ENCODE data around the gene HHIPL1.

DNA sequence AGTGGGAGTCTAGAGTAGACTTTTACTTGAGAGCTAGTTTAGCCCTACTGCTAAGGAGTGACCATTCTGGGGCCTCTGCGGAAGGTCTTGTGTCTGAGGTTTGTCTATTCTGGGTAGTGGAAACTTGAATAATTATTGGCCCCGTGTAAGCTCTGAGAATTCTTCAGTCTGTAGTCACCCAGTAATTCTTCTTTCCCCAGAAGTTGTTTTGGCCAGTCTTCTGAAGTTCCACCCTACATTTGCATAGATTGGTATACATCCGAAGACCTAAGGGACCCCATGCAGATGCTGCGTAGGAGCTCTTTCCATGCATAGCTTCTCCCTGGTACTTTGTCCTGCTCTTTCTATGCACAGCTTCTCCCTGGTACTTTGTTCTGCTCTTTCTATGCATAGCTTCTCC lies 52.0 kb downstream of the HHIPL1 start:
- TF ChIP-seq, protein P1, sequence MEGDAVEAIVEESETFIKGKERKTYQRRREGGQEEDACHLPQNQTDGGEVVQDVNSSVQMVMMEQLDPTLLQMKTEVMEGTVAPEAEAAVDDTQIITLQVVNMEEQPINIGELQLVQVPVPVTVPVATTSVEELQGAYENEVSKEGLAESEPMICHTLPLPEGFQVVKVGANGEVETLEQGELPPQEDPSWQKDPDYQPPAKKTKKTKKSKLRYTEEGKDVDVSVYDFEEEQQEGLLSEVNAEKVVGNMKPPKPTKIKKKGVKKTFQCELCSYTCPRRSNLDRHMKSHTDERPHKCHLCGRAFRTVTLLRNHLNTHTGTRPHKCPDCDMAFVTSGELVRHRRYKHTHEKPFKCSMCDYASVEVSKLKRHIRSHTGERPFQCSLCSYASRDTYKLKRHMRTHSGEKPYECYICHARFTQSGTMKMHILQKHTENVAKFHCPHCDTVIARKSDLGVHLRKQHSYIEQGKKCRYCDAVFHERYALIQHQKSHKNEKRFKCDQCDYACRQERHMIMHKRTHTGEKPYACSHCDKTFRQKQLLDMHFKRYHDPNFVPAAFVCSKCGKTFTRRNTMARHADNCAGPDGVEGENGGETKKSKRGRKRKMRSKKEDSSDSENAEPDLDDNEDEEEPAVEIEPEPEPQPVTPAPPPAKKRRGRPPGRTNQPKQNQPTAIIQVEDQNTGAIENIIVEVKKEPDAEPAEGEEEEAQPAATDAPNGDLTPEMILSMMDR (conservative IDR thresholded peaks at IDR 0.05 in 1 of 2, IDR thresholded peaks at IDR 0.05 in 1 of 2; ENCODE audit: extremely low read depth in 1 of 2, insufficient read depth in 1 of 2, low read depth in 1 of 2, low read length in 2 of 2) = no peak
- TF ChIP-seq EZH2 (IDR thresholded peaks at IDR 0.05; ENCODE audit: borderline replicate concordance, low read length) = no peak
